HG02884 (cell line): ENCODE measurements around the gene PKNOX2.

Experiments
- ATAC-seq: cut with Tn5 transposase; IDR thresholded peaks from one replicate; pipeline ENCODE4 v1.9.1; 2021; ENCODE audit warnings: mild to moderate bottlenecking, moderate library complexity; ENCODE audit not compliant: unreplicated experiment

Gene PKNOX2

DNA sequence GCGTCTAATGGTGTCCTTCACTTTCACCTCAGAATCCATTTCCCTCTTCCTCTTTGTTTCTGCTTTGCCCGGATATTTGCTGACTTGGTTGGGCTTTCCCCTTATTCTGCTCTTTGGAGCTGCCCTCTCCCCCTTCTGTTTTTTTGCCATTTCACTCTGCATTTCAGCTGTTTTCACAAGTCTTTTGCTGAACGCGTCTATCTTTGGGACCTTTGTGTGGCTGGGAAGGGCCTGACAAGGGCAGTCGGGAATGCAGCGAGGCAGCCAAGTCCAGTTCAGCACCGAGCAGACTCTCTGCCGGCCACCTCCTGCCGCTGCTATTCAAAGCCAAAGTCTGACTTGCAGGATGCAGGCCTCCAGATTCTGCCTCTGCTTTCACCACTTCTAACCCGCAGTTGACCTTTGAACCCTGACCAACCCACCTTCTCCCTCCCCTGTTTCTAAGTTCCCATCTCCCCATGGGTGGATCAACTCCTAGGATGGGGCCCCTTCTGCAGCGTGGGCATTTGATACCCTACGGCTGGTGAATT, 293.3 kb downstream of the PKNOX2 start:
- ATAC-seq, result no peak

DNA sequence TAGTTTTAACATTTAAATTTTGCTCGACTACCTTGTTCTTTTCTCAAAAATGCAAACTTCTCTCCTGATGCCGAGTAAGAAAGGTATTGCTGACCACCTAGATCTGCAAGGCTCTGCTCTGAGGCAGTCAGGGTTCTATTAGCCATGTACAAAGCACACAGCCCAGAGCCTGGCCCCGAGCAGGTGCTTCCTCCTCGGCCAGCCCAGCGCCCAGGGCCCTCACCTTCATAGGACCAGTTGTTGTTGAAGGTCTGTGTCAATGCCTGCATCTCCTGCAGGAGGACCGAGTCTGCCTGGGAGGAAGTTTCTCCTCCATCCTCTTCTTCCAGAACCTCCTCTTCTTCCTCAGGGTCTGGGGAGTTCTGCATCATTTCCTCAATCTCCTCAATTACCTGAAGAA, 295.7 kb downstream of the PKNOX2 start:
- ATAC-seq, result no peak

DNA sequence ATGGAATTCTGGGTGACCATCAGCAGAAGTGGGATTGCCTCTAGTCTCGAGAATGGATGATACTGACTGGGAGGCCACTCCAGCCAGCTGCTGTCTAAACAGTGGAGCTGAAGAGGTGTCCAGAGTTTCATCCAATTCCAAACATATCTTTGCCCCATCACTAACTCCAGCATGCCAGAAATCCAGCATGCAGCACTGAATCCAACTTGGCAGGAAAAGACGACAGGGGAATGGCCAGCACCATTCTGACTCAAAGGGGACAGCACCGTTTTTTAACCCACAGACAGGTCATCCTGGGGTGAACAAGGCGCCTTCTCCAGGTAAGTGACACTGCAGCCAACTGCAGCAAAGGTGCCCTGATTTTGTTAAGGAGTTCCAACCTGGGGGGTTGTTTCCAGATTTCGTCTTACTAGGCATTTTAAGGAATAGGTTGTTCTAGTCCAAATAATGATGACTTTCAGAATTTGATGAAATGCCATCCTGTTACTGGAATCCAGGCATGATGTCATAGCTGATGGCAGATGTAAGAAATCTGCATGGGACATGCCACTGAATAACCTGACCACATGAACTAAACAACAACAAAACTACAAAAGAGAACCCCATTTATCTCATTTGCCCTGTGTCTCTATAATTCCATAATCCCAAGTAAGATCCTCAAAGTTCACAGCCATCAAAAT, 299.2 kb downstream of the PKNOX2 start:
- ATAC-seq, result no peak

DNA sequence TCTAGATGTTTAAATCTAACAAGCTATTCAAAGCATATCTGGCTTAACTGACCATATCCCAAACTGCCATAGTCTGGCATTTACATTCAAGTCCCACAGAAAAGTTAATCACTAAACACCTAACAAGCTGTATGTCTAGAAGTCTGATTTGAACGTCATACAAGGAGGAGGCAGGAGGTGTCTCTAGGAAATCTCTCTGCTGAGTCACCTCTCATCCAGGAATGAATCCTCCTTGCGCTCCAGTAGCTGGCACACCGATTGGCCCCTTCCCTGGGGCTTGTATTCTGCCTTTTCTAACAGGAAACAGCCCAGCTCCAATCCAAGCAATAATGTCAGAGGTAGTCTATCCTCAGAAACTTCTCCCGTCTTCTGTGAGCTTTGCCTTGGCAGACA, 299.7 kb downstream of the PKNOX2 start:
- no peak for ATAC-seq

DNA sequence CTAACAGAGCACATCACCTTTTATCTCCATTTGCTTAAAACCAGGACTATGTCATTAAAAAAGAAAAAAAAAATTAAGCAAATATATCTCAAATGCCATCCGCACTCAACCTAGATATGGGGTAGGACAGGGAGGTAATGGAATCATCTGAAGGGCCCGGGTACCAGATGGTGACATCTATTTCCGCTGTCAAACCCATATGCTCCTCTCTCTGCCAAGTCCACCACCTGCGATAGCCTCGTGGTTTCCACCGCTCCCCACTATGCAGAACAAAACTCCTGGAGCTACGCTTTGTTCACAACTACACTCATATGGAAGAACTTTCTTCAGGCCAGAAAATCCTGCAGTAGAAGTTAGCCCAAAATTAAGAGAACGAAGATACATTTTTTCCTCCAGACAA, 300.1 kb downstream of the PKNOX2 start:
- no peak for ATAC-seq

DNA sequence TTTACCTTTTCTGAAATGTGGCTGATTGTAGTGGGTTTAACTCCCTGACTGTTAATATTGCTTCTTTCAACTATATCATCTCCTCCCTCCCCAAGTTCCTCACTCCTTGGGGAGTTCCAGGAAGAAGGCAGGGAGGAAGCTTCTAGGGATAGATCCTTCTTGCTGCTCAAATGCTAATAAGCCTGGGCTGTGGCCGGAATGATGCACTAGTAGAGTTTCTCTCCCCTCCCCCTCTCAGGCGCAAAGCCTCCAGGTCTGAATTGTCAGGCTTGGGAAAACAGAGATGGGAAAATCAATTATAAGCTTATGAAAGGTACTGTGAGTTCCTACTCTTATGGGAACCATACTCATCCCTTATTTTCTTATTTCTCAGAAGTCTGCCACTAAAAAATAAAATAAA, 300.7 kb downstream of the PKNOX2 start:
- ATAC-seq, result no peak

DNA sequence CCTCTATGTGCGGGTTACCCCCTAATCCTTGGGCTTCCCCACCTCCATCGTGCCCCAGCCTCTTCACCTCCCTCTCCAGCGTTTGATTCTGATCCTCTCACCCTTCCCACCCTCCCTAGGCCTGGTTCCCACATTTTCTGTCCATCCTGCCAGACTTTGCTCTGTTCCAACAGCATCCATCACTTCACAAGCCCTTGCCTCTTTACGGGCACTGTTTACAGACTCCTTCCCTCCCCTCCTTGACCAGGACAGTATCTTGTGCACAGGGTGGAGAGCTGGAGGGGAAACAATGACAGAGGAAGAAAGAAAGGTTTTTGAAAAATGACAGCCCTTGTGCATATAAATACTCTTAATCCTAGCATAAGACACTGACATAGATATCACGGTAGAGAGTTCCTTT, 301.1 kb downstream of the PKNOX2 start:
- ATAC-seq, result no peak

DNA sequence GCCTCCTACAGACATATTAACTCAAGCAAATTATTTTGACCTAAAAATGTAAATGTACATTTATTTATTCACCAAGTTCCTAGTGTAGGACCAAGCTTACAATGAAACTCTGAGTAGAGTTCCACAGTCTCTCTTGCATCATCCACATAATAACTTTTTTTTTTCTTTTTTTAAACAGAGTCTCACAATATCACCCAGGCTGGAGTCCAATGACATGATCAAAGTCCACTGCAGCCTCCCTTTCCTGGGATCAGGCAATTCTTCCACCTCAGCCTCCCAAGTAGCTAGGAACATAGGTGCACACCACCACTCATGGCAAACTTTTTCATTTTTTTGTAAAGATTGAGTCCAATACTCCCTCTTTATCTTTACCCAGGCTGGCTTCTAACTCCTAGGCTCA, 303.5 kb downstream of the PKNOX2 start:
- ATAC-seq, result no peak

DNA sequence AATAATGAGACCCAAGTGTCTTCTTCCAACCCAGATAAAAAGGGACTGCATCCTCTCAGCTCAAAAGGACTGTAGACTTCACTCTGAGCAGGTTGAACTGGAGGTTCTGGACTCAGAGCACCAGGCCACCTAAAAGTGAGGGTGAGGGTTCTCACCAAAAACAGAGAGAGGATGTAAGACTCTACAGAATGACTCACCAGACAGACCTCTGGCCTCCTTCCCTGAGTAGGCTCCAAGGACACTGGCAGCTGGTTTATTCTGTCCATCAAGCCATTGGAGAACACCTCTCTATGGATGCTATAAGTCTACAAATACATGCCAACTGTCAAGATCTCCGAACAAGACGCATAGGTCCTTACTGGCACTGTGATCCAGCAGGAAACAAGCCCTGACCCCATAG, 304.3 kb downstream of the PKNOX2 start:
- no peak for ATAC-seq

DNA sequence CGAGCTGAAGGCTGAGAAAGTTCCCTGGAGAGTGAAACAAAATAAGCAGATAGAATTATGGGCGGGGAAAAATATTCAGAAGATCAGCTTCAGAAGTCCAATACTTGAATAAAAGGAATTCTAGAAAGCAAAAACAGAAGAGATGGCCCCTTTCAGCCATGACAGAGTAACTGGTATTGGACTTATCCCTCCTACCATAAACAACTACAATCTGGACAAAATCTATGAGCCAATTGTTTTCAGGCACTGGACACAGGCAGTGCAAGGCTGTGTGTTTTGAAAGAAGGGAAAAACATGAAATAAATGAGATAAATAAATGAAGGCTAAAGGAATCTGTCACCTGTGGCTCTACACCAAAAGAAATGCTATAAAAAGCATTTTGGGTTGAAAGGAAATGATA, 305.8 kb downstream of the PKNOX2 start:
- ATAC-seq, result no peak

DNA sequence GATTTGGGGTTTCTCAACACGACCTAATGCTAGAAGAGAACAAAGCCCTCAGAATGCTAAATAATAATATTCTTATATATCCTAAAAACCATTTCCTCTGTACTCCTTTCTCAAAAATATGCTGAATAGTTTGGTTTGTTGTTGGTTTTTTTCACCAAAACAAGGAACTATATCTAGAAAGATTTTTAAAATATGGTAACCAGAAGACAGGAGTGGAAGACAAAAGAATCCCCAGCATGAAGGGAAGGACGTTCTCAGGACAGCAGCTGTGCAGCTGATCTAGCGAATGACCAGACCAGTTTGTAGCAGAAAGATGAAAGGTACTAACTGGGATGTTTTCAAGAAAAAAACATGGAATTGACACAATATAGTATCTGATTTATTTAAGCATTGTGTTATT, 312.2 kb downstream of the PKNOX2 start:
- ATAC-seq, result no peak

DNA sequence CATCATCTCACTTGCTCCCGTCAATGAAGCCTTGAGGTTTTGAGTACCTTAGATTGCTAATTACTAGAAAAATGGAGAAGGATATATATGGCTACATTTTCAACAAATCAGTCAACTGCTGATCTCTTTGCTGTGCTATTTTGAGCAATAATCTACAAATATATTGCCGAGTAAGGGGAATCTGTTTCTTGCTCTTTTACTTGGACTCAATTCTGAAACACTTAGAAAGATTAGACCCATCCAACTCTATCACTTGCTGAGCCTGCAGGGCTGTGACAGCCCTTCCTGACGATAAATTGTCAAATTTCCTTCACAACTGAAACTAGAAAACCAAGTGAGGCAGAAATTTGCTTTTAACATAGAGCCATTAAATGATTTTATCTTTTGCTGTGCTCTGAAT, 314.6 kb downstream of the PKNOX2 start:
- no peak for ATAC-seq

DNA sequence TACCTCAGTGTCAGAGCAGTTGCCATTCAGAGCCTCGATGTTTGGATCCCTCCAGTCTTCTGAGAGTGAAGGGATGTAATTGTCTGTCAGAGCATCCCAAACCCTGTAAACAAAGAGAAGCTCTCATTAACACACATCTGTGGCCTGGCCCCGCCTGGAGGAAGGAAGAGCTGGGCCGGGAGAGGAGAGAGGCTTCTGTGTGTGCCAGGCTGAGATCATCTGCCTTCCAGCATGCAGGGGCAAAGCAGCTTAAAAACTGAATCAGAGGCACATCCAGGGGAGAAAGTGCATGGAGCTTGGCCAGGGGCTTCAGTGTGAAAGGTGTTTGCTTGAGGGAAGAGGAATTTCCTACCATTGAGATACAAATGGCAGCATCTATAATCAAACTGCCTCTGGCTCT, 317.0 kb downstream of the PKNOX2 start:
- no peak for ATAC-seq
